BLaER1 (cell line): Measurements from ENCODE around the gene SLC44A2.

Experiments
- H3K27ac ChIP-seq: shearing (Covaris generic); formaldehyde crosslinking; 2 replicates; pipeline ENCODE4 v1.8.1; 2022
- H3K27me3 ChIP-seq: shearing (Covaris generic); formaldehyde crosslinking; 2 replicates; pipeline ENCODE4 v1.8.1; 2022
- H3K36me3 ChIP-seq: shearing (Covaris generic); formaldehyde crosslinking; 2 replicates; pipeline ENCODE4 v1.8.1; 2022
- H3K4me1 ChIP-seq: shearing (Covaris generic); formaldehyde crosslinking; 2 replicates; pipeline ENCODE4 v1.8.1; 2022
- H3K4me2 ChIP-seq: shearing (Covaris generic); formaldehyde crosslinking; 2 replicates; pipeline ENCODE4 v1.8.1; 2022
- H3K4me3 ChIP-seq: shearing (Covaris generic); formaldehyde crosslinking; 2 replicates; pipeline ENCODE4 v1.8.1; 2022
- H3K9ac ChIP-seq: shearing (Covaris generic); formaldehyde crosslinking; 2 replicates; pipeline ENCODE4 v1.8.1; 2022
- H3K9me3 ChIP-seq: shearing (Covaris generic); formaldehyde crosslinking; 2 replicates; pipeline ENCODE4 v1.8.1; 2022
- H4K20me1 ChIP-seq: shearing (Covaris generic); formaldehyde crosslinking; 2 replicates; pipeline ENCODE4 v1.8.1; 2022
- Cebpa-rat ChIP-seq: shearing (Covaris generic); IDR thresholded peaks from 2 replicates; pipeline ENCODE4 v1.8.1; 2022

The SLC44A2 gene

DNA sequence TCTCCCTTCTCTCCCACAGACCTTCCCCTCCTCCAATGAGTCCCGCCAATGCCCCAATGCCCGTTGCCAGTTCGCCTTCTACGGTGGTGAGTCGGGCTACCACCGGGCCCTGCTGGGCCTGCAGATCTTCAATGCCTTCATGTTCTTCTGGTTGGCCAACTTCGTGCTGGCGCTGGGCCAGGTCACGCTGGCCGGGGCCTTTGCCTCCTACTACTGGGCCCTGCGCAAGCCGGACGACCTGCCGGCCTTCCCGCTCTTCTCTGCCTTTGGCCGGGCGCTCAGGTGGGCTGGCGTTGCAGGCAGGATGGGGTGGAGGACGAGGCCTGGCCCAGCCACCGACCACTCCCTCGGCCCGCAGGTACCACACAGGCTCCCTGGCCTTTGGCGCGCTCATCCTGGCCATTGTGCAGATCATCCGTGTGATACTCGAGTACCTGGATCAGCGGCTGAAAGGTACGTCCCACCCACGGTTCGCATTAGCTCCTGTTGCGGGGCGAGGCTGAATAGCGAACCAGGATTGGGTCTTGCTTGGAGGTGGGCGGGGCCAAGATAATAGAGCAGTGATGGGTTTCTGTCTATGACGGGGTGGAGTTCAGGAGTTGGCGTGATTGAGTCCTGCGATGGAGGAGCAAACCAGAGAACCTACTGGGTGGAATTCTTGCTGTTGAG, 11.1 kb downstream of the SLC44A2 start:
- no peak overlapping the region for H3K9ac ChIP-seq
- H3K36me3 ChIP-seq: peaks cover 99% of the 10 kb centered on the region
- H3K27ac ChIP-seq: no peak overlapping the region
- H3K27me3 ChIP-seq: no peaks in the 10 kb centered on the region
- H3K4me3 ChIP-seq: no peak overlapping the region
- peaks cover 7% of the 10 kb centered on the region for H3K4me1 ChIP-seq
- TF ChIP-seq Cebpa-rat: no peak
- no peaks in the 10 kb centered on the region for H3K9me3 ChIP-seq
- peaks cover 41% of the 10 kb centered on the region for H4K20me1 ChIP-seq
- H3K4me2 ChIP-seq: no peak overlapping the region

DNA sequence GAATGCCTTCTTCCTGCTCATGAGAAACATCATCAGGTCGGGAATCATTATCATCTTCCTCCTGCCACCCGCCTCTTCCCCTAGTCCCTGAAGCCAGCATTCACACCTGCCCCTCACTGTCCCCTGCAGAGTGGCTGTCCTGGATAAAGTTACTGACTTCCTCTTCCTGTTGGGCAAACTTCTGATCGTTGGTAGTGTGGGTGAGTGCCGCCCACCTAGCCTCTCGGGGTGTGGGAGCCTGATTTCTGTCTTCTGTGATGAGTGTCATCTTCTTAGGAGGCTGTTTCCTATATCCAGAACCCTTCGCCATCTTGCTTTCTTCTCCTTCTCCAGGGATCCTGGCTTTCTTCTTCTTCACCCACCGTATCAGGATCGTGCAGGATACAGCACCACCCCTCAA, 12.5 kb downstream of the SLC44A2 start:
- TF ChIP-seq Cebpa-rat: no peak
- no peaks in the 10 kb centered on the region for H3K9me3 ChIP-seq
- no peak overlapping the region for H3K27ac ChIP-seq
- H3K4me1 ChIP-seq: peaks cover 10% of the 10 kb centered on the region
- H4K20me1 ChIP-seq: peaks cover 55% of the 10 kb centered on the region
- no peak overlapping the region for H3K9ac ChIP-seq
- H3K36me3 ChIP-seq: peaks cover 99% of the 10 kb centered on the region
- H3K4me2 ChIP-seq: no peak overlapping the region
- no peak overlapping the region for H3K4me3 ChIP-seq
- H3K27me3 ChIP-seq: no peaks in the 10 kb centered on the region

GRCh38 chr19:10639836-10640235, 14.5 kb downstream of the SLC44A2 start:
- Histone ChIP-seq H3K27me3 (no peaks in the 10 kb centered on the region), H3K4me3 (no peak overlapping the region), H3K4me2 (no peak overlapping the region), H4K20me1 (peaks cover 68% of the 10 kb centered on the region), H3K9me3 (no peaks in the 10 kb centered on the region), H3K27ac (no peak overlapping the region), H3K4me1 (peaks cover 29% of the 10 kb centered on the region), H3K9ac (no peak overlapping the region), H3K36me3 (peaks cover 91% of the 10 kb centered on the region)
- no peak for TF ChIP-seq Cebpa-rat

- Histone ChIP-seq H3K4me3 (no peak overlapping the region), H3K9ac (no peak overlapping the region), H3K36me3 (peaks cover 85% of the 10 kb centered on the region), H4K20me1 (peaks cover 67% of the 10 kb centered on the region), H3K4me1 (peaks cover 32% of the 10 kb centered on the region), H3K9me3 (no peaks in the 10 kb centered on the region), H3K27ac (no peak overlapping the region), H3K4me2 (no peak overlapping the region), H3K27me3 (no peaks in the 10 kb centered on the region)
- no peak for TF ChIP-seq Cebpa-rat
Observed at GRCh38 chr19:10640361-10640760, 15.0 kb downstream of the SLC44A2 start.

- TF ChIP-seq Cebpa-rat: no peak
- H3K4me3 ChIP-seq: no peak overlapping the region
- H3K4me2 ChIP-seq: no peak overlapping the region
- H3K4me1 ChIP-seq: peaks cover 32% of the 10 kb centered on the region
- H3K36me3 ChIP-seq: peaks cover 76% of the 10 kb centered on the region
- H3K27me3 ChIP-seq: no peaks in the 10 kb centered on the region
- no peak overlapping the region for H3K9ac ChIP-seq
- H3K9me3 ChIP-seq: no peaks in the 10 kb centered on the region
- H3K27ac ChIP-seq: no peak overlapping the region
- H4K20me1 ChIP-seq: peaks cover 63% of the 10 kb centered on the region
Observed at GRCh38 chr19:10641248-10641647, 15.9 kb downstream of the SLC44A2 start.

DNA sequence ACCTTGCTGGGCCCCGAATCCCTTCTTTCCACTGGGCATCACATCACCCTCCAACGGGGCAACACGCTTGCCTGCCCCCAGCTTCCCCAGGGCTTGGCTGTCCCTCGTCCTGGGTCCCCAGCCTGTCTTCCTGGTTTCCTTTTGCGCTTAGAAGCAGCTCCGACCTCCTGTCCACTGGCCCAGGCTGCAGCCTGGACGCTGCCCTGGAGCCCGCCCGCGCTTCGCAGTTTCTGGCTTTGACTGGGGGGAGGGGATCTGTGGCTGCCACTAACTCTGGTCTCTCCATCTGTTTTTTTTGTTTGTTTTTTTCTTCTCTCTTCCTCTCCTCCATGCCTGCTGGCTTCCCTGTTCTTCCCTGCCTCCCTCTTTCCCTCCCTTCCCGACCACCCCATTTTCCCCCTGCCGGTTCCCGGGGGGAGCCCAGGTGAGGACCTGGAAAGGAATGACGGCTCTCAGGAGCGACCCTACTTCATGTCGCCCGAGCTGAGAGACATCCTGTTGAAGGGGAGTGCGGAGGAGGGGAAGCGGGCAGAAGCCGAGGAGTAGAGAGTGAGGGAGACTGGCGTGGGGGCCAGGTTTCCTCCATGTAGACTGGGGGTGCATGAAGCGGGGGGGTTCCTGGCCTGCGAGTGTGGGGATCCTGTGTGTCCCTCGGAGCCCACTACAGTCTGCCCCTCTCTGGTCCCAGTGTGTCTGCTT, 17.3 kb downstream of the SLC44A2 start:
- Histone ChIP-seq H3K9me3 (no peaks in the 10 kb centered on the region), H3K4me2 (peak overlapping the region; percentile 75), H3K27ac (peak overlapping the region; percentile 75), H3K27me3 (no peaks in the 10 kb centered on the region), H4K20me1 (peaks cover 50% of the 10 kb centered on the region), H3K4me3 (no peak overlapping the region), H3K36me3 (peaks cover 63% of the 10 kb centered on the region), H3K4me1 (peaks cover 32% of the 10 kb centered on the region), H3K9ac (peak overlapping the region; percentile 73)
- TF ChIP-seq Cebpa-rat: no peak

- peak overlapping the region; percentile 73 for H3K9ac ChIP-seq
- peaks cover 55% of the 10 kb centered on the region for H3K36me3 ChIP-seq
- H3K27me3 ChIP-seq: no peaks in the 10 kb centered on the region
- H3K4me2 ChIP-seq: peak overlapping the region; percentile 75
- no peak for TF ChIP-seq Cebpa-rat
- H3K9me3 ChIP-seq: no peaks in the 10 kb centered on the region
- H3K27ac ChIP-seq: peak overlapping the region; percentile 75
- H3K4me1 ChIP-seq: peaks cover 32% of the 10 kb centered on the region
- no peak overlapping the region for H3K4me3 ChIP-seq
- peaks cover 44% of the 10 kb centered on the region for H4K20me1 ChIP-seq
Observed at GRCh38 chr19:10643172-10643967, 18.0 kb downstream of the SLC44A2 start.

DNA sequence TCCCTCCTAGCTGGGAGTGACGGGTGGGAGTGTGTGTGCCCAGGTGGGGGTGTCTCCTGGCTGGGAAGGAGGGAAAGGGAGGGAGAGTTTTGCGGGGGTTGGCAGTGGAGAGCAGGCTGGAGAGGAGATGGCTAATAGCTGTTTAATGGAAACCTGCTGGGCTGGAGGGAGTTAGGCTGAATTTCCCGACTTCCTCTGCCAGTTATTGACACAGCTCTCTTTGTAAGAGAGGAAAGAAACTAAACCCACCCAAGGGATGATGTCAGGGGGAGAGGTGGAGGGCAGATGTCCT, 18.6 kb downstream of the SLC44A2 start:
- peaks cover 50% of the 10 kb centered on the region for H3K36me3 ChIP-seq
- peak overlapping the region; percentile 75 for H3K27ac ChIP-seq
- no peaks in the 10 kb centered on the region for H3K9me3 ChIP-seq
- H4K20me1 ChIP-seq: peaks cover 44% of the 10 kb centered on the region
- no peaks in the 10 kb centered on the region for H3K27me3 ChIP-seq
- H3K9ac ChIP-seq: peak overlapping the region; percentile 73
- peak overlapping the region; percentile 75 for H3K4me2 ChIP-seq
- H3K4me3 ChIP-seq: no peak overlapping the region
- TF ChIP-seq Cebpa-rat: no peak
- H3K4me1 ChIP-seq: peaks cover 32% of the 10 kb centered on the region

GRCh38 chr19:10644260-10645007, 19.1 kb downstream of the SLC44A2 start:
- Histone ChIP-seq H3K36me3 (peaks cover 45% of the 10 kb centered on the region), H3K4me3 (no peak overlapping the region), H4K20me1 (peaks cover 44% of the 10 kb centered on the region), H3K27me3 (no peaks in the 10 kb centered on the region), H3K9ac (peak overlapping the region; percentile 73), H3K4me2 (peak overlapping the region; percentile 75), H3K9me3 (no peaks in the 10 kb centered on the region), H3K4me1 (peaks cover 32% of the 10 kb centered on the region), H3K27ac (peak overlapping the region; percentile 75)
- no peak for TF ChIP-seq Cebpa-rat
